ENCODE results near the gene STAT4.

Gene STAT4

DNA sequence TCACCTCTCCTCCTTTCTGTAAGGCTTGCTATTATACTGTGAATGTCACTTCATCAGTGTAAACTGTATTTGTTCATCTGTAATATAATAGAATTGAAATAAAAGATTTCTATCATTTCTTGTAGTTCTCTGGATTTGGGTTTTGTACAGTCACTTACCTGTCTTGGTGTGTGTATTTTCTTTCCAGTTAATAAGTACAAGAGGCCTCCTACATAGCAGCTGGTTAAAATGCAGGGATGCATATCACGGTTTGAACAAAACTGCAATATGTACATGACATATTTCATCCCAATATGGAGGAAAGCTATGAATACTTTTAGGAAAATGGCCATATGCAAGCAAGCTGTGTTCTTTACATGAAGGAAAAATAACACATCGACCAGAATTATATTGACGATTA is 131.4 kb downstream of the STAT4 start:
- no peak for DNase-seq

- DNase-seq = no peak
Observed at GRCh38 chr2:191018643-191019119, 132.1 kb downstream of the STAT4 start.

DNA sequence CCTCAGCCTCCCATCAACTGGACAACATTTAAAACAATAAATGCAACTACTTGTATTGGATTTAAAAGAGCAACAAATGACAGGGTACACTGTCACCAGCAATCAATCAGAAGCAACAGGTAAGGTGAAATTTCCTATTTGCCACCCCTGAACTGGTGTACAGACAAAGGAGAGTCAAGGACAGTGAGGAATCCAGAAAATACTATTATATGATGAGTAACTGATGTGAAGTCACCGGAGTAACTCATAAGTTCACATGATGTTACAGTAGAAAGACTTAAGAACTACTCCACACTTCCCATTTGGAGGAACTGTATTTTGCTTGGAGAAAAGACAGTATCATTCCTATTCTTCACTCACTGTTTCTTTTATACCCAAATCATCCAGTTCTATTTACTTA is 132.7 kb downstream of the STAT4 start:
- DNase-seq = no peak

GRCh38 chr2:191015831-191016230 is 135.0 kb downstream of the STAT4 start:
- no peak for DNase-seq

- no peak for DNase-seq
Observed at GRCh38 chr2:191015239-191015638, 135.6 kb downstream of the STAT4 start.

DNA sequence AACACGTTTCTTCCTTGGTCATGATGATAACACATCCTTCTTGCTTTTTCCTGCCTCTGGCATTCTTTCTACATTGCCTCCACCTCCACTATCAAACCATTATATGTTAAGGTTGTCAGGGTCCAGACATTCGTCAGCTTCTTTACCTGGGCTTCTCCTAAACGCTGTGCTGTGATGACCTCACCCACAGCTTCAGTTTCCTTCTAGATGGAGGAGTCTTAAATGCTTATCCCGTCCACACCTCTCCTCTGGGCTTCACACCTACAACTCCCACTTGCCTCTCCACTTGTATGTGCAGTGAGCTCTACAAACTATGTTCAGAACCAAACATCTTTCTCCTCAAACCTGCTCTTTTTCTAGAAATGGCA is 136.2 kb downstream of the STAT4 start:
- no peak for DNase-seq

DNA sequence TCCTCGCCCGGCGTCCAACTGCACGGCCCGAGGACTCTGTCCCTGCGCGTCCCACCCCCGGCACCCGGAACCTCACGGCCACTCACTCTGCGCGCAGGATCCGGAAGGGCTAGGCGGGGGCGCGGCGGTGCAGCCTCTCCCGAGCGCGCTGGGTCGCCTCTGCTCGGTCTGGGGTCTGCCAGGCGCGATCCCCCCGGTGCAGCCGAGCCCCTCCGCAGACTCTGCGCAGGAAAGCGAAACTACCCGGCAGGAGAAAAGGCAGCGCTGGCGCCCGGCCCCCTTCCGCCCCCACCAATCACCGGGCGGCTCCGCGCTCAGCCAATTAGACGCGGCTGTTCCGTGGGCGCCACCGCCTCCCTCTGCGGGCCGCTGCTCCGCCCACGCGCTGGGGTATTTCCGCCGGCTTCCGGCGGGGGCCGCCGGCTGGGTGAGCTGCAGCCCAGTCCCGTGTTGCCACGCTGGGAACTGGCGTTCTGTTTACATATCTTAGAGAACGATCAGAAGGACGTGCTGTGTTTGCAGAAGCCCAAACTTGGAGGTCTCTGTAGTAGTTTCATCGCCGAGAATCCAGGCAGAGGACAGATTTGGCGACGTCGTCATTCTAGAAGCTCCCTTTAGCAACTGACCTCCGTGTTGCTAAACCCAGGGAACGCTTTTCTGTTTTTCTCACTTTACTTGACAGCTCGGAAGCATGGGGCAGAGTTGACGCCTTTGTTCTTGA is 136.7 kb downstream of the STAT4 start, which contains the start of gene STAT1:
TSS of gene STAT1 (minus strand) at position 240 of the 721 bp plus-strand sequence. CDS start 4,168 bp downstream, outside the sequence.
- DNase-seq = peak; percentile 26 to 95 (median 90)

DNA sequence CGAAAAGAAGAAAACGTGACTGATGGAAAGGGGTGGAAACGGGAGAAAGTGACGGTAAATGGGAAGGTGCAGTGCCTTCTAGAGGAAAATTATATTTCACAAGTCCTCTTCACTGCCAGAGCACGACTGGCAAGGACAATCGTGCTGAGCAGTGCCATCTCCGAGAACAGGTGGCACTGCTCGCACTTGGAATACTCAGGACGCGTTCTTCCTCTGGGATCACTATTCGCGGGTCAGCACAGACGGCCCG is 137.2 kb downstream of the STAT4 start:
- DNase-seq = peak in 1 of 58 donors; percentile 61

DNA sequence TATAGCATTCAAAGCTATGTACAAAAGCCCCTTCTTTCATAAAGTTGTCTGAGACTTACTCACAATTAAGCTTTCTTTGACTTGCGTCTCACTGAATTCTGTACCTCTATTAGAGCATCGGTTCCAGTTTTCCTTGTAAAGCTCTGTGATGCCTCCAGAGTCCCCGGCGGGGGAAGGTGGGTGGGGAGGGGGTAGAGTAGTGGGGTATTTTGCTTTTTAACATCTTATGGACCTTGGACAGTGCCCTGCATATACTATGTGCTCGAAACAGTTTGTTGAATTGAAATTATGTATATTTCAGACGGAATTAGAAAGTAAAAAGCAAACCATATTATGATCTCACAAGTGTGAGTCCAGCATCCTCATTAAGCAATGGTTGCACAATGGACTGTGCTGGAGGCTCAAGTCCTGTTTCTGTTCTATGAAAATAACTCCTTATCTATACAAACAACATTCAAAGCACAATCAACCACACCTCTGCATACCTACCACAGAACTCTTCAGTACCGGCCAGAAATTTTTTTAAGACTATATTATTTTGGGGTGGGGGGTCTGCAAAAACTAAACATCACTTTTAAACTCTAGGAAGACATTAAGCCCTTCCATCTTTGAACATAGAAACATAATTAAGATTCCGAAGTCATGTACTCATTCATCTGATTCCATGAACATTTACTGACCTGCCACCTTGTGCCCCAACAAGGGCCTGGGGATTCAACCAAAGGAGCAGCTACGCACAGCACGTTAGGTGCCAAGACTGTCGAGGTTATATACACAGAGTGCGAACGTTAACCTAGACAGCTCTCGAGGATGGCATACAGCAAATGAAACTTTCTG is 137.7 kb downstream of the STAT4 start:
- DNase-seq = no peak

- no peak for DNase-seq
Observed at GRCh38 chr2:191012346-191012745, 138.4 kb downstream of the STAT4 start.

- DNase-seq = no peak
Observed at GRCh38 chr2:191010887-191011885, 139.6 kb downstream of the STAT4 start.

DNA sequence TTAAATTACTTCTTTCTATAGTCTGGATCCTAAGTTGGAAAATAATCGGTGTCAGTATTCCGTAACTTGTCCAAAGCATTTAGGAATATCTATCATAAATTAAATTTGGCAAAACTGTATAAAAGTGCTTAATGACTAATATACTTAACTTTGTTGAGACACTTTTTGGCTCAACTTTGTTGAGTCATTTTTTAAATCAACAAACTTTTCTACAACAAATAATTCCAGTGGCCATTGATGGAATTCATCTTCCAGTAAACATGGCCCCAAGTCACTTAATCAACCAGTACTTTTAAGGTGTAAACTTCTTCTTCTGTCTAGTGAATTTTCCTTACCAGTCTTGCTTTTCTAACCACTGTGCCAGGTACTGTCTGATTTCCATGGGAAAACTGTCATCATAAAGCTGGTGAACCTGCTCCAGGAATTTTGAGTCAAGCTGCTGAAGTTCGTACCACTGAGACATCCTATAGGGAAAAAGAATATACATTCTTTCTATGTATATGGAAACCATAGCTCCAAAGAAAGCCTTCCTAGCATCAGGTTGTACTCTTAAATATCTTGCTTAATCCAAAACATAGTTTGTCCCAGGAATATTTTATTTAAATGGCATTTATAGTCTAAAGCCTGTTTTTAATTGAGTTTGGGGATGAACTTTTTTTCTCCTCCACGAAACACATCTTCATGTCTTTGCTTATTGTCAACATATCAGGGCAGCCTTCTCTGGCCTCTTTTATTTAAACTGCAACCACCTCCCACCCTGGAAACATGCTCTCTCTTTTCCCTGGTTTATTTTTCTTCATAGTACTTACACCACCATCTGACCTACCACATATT is 141.0 kb downstream of the STAT4 start:
- DNase-seq = no peak

DNA sequence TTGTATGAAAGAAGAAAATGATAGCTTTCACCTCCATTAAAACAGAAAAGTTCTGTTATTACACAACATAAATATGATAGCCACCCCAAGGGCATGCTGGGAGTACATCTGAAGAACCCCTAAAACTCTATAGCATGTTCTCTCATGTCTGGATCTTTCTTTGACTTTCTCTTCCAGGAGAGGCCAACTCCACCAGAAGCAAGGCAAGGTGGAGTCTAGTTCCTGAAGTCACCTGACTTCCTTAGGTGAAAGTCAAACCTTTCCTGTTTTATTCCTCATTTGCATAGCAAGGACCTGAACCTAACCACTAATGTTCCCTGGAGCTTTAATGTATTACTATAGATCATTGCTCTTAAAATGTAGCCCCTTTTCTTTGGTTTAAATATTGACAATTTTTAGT is 142.5 kb downstream of the STAT4 start:
- no peak for DNase-seq

GRCh38 chr2:191006997-191007783 is 143.6 kb downstream of the STAT4 start:
- no peak for DNase-seq

- no peak for DNase-seq
Observed at GRCh38 chr2:191006297-191006696, 144.5 kb downstream of the STAT4 start.

GRCh38 chr2:191003405-191004309 is 147.1 kb downstream of the STAT4 start:
- no peak for DNase-seq

GRCh38 chr2:191001624-191002023 is 149.2 kb downstream of the STAT4 start:
- DNase-seq = no peak

- DNase-seq = no peak
Observed at GRCh38 chr2:191001032-191001431, 149.8 kb downstream of the STAT4 start.
